Keratinocyte (primary cell): ENCODE results near the gene NFATC2. TPM values are rescaled to one million over a fixed set of nuclear protein-coding genes. Genes with fewer than 3 reads are reported as not detected.

Source experiments
- DNase-seq: peaks from one replicate; pipeline ENCODE4 v3.0.0-alpha.2; 2011; ENCODE audit warnings: low read depth, missing footprints, low spot score
- FAIRE-seq: peaks from 2 replicates; lab custom pipeline; 2011; peaks lifted over from hg19 to GRCh38; lab: Jason Lieb, UNC
- H2AFZ ChIP-seq: 2 replicates; pipeline ENCODE4 v1.6.0; 2012; ENCODE audit warnings: low read length, control low read depth, inconsistent platforms; ENCODE audit not compliant: control insufficient read depth
- H3K27ac ChIP-seq: 2 replicates; pipeline ENCODE4 v1.5.1; 2011; ENCODE audit warnings: low read length; ENCODE audit not compliant: control insufficient read depth, insufficient read depth
- H3K27me3 ChIP-seq: 3 replicates; pipeline ENCODE4 v1.6.0; 2011; ENCODE audit warnings: low read length; ENCODE audit not compliant: control insufficient read depth, insufficient read depth; ENCODE audit errors: extremely low read depth
- H3K36me3 ChIP-seq, 2 experiments: 2 replicates in 1 of 2; 3 replicates in 1 of 2; pipeline ENCODE4 v1.5.1; 2011; ENCODE audit warnings: low read length in 2 of 2, mild to moderate bottlenecking in 1 of 2; ENCODE audit not compliant: control insufficient read depth in 2 of 2, insufficient read depth in 2 of 2; ENCODE audit errors: extremely low read depth in 1 of 2
- H3K4me1 ChIP-seq: 3 replicates; pipeline ENCODE4 v1.5.1; 2011; ENCODE audit warnings: low read length; ENCODE audit not compliant: control insufficient read depth, insufficient read depth; ENCODE audit errors: extremely low read depth
- H3K4me2 ChIP-seq: 3 replicates; pipeline ENCODE4 v1.6.0; 2011; ENCODE audit warnings: low read depth, low read length; ENCODE audit not compliant: control insufficient read depth, insufficient read depth; ENCODE audit errors: extremely low read depth
- H3K4me3 ChIP-seq, 3 experiments: fragments of 200-600 bp in 1 of 3; sonication (generic) in 1 of 3; 2 replicates in 2 of 3; 3 replicates in 1 of 3; pipeline ENCODE4 v1.5.1; 2011 to 2016; ENCODE audit warnings: low read length in 3 of 3, mild to moderate bottlenecking in 3 of 3, control low read depth in 2 of 3, inconsistent platforms in 1 of 3, low read depth in 1 of 3, mixed read lengths in 1 of 3, mixed run types in 1 of 3, moderate library complexity in 1 of 3; ENCODE audit not compliant: control insufficient read depth in 2 of 3, insufficient read depth in 2 of 3; ENCODE audit errors: extremely low read depth in 1 of 3
- H3K79me2 ChIP-seq: 2 replicates; pipeline ENCODE4 v1.6.0; 2012; ENCODE audit warnings: low read length; ENCODE audit not compliant: control insufficient read depth, insufficient read depth
- H3K9ac ChIP-seq: 3 replicates; pipeline ENCODE4 v1.6.0; 2011; ENCODE audit warnings: low read length; ENCODE audit not compliant: control insufficient read depth, insufficient read depth; ENCODE audit errors: extremely low read depth
- H3K9me1 ChIP-seq: 3 replicates; pipeline ENCODE4 v1.6.0; 2011; ENCODE audit warnings: low read length; ENCODE audit not compliant: control insufficient read depth, insufficient read depth; ENCODE audit errors: extremely low read depth
- H3K9me3 ChIP-seq: 2 replicates; pipeline ENCODE4 v1.5.1; 2012; ENCODE audit warnings: low read depth, low read length; ENCODE audit not compliant: control insufficient read depth
- H4K20me1 ChIP-seq: 3 replicates; pipeline ENCODE4 v1.6.0; 2011; ENCODE audit warnings: low read length; ENCODE audit not compliant: control insufficient read depth, insufficient read depth; ENCODE audit errors: extremely low read depth
- EZH2 ChIP-seq: IDR thresholded peaks from one replicate; pipeline ENCODE4 v1.6.1; 2012; ENCODE audit warnings: inconsistent platforms, mild to moderate bottlenecking, low read length, moderate library complexity
- dilution Hi-C: fragments of 300-500 bp; cut with MboI; formaldehyde crosslinking; loops from one replicate; pipeline ENCODE4 v1.7.0; 2020; ENCODE audit warnings: low sequenced_read_pairs; ENCODE audit not compliant: extremely low pct_ligation_motif_present
- polyA plus RNA-seq, 5 experiments: library from polyadenylated mRNA; depleted of rRNA in 3 of 5; stranded (reverse) in 3 of 5; stranded (forward) in 1 of 5; unstranded in 1 of 5; fragments of >200 nt; gene quantifications; 1 replicate in 1 of 5; 2 replicates in 3 of 5; 3 replicates in 1 of 5; pipeline versions ENCODE4 v1.2.1 to v1.2.3, GENCODE V29; 2011 to 2012; ENCODE audit warnings: missing spikeins in 2 of 5, low read depth in 1 of 5, low replicate concordance in 1 of 5
- TF ChIP-seq, protein P1 (sequence below), 3 experiments: IDR thresholded peaks in 1 of 3; conservative IDR thresholded peaks in 1 of 3; optimal IDR thresholded peaks in 1 of 3; 2 replicates in 2 of 3; 3 replicates in 1 of 3; pipeline versions ENCODE3 to v1.5.1; 2011; ENCODE audit warnings: low read length in 3 of 3, mild to moderate bottlenecking in 3 of 3, moderate library complexity in 2 of 3, control low read depth in 1 of 3, inconsistent platforms in 1 of 3; ENCODE audit not compliant: insufficient read depth in 2 of 3; ENCODE audit errors: extremely low read depth in 1 of 3

NFATC2 gene
- polyA plus RNA-seq, 1 donor (not counting 4 experiments of a cell fraction or from before 2014, with no cell fraction given), result 0.05 TPM

DNA sequence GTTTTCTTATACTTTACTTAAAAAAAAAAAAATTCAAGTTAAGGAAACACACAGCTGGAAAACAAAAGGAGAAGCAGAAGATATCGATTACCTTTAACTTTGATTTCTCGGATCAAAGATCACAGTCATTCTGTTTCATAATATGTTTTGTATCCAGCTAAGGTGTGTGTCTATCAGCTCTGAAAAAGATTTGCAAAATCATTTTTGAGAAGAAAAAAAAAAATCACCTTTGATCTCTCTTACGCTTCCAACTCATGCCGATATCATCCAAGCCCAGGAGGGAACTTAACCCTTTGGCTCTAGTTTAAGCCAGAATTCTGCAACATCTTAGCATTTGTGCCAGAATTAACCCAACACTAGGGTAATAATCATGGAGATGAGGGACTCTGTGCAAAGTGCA, 144.0 kb downstream of the NFATC2 start:
- Histone ChIP-seq H3K9ac (no peak overlapping the region), H3K4me1 (no peaks in the 10 kb centered on the region), H4K20me1 (no peaks in the 10 kb centered on the region), H3K9me3 (no peaks in the 10 kb centered on the region), H3K4me3 (no peak overlapping the region), H3K79me2 (no peaks in the 10 kb centered on the region), H3K9me1 (no peaks in the 10 kb centered on the region), H3K27me3 (peaks cover 18% of the 10 kb centered on the region), H2AFZ (no peak overlapping the region), H3K36me3 (no peaks in the 10 kb centered on the region), H3K4me2 (no peak overlapping the region), H3K27ac (no peak overlapping the region)
- FAIRE-seq, result no peak
- dilution Hi-C loops, result no loop called here
- TF ChIP-seq, protein P1, sequence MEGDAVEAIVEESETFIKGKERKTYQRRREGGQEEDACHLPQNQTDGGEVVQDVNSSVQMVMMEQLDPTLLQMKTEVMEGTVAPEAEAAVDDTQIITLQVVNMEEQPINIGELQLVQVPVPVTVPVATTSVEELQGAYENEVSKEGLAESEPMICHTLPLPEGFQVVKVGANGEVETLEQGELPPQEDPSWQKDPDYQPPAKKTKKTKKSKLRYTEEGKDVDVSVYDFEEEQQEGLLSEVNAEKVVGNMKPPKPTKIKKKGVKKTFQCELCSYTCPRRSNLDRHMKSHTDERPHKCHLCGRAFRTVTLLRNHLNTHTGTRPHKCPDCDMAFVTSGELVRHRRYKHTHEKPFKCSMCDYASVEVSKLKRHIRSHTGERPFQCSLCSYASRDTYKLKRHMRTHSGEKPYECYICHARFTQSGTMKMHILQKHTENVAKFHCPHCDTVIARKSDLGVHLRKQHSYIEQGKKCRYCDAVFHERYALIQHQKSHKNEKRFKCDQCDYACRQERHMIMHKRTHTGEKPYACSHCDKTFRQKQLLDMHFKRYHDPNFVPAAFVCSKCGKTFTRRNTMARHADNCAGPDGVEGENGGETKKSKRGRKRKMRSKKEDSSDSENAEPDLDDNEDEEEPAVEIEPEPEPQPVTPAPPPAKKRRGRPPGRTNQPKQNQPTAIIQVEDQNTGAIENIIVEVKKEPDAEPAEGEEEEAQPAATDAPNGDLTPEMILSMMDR (optimal IDR thresholded peaks at IDR 0.05 in 1 of 3, IDR thresholded peaks at IDR 0.05 in 1 of 3, conservative IDR thresholded peaks at IDR 0.05 in 1 of 3; ENCODE audit: extremely low read depth in 1 of 3, insufficient read depth in 2 of 3, low read length in 3 of 3), result no peak
- TF ChIP-seq EZH2, result no peak
- DNase-seq, result no peak

DNA sequence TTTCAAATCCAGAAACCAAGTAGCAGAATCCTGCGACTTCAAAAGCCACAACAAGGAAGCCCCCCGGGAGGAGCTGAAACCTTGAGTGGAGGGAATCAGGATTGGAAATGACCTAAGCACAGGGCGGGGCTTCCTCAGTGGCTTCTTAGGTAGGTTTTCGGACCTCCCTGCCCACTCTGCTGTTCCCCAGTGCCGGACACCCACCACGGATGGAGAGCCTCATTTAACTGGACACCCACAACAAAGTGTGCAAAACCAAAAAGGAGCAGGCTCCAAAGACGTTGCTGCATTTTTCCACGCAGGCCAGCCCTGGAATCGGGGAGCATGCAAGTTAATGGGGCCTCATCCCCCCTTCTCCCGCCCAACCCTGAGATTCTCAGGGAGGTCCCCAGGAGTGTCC, 144.4 kb downstream of the NFATC2 start:
- no peaks in the 10 kb centered on the region for H3K9me3 ChIP-seq

More for the DNA sequence above, 144.4 kb downstream of the NFATC2 start:
- Histone ChIP-seq H4K20me1 (no peaks in the 10 kb centered on the region), H3K79me2 (no peaks in the 10 kb centered on the region), H3K36me3 (no peaks in the 10 kb centered on the region), H3K27me3 (peaks cover 20% of the 10 kb centered on the region), H3K9ac (no peak overlapping the region), H3K27ac (no peak overlapping the region), H3K4me1 (no peaks in the 10 kb centered on the region), H2AFZ (no peak overlapping the region), H3K4me3 (no peak overlapping the region), H3K9me1 (no peaks in the 10 kb centered on the region), H3K4me2 (no peak overlapping the region)
- dilution Hi-C loops, result no loop called here
- FAIRE-seq (no peak), DNase-seq (no peak)
- TF ChIP-seq, protein P1 (optimal IDR thresholded peaks at IDR 0.05 in 1 of 3, IDR thresholded peaks at IDR 0.05 in 1 of 3, conservative IDR thresholded peaks at IDR 0.05 in 1 of 3; ENCODE audit: extremely low read depth in 1 of 3, insufficient read depth in 2 of 3, low read length in 3 of 3), result no peak
- no peak for TF ChIP-seq EZH2
